ENCODE measurements around the gene KMT2E.

GRCh38 chr7:105060923-105061322 lies 46.9 kb downstream of the KMT2E start:
- TF ChIP-seq CTCF (IDR thresholded peaks at IDR 0.05) (no peak), CEBPB (IDR thresholded peaks at IDR 0.05) (no peak)
